Tibial artery (tissue), 4 donors: Measurements from ENCODE around the gene PPA1.

Experiments
- DNase-seq, 2 donors: peaks; one replicate each; pipeline ENCODE4 v3.0.0-alpha.2; 2019
- H3K27ac ChIP-seq, 2 donors: fragments of 200-600 bp; sonication (generic) in 1 of 2; 1 replicate in 1 of 2; 2 replicates in 1 of 2; pipeline ENCODE4 v1.5.1; 2018 to 2019; ENCODE audit warnings: mild to moderate bottlenecking in 1 of 2
- H3K27me3 ChIP-seq, 2 donors: fragments of 200-600 bp; sonication (generic) in 1 of 2; one replicate each; pipeline versions ENCODE4 v1.5.1 to v1.6.0; 2016 to 2019
- H3K36me3 ChIP-seq, 3 donors: fragments of 200-600 bp; sonication (generic) in 2 of 3; one replicate each; pipeline ENCODE4 v1.5.1; 2016 to 2019; ENCODE audit warnings: mild to moderate bottlenecking in 2 of 3
- H3K4me1 ChIP-seq, 4 donors: fragments of 200-600 bp; sonication (generic) in 2 of 4; 1 replicate in 3 of 4; 2 replicates in 1 of 4; pipeline ENCODE4 v1.5.1; 2016 to 2019
- H3K4me3 ChIP-seq, 2 donors: fragments of 200-600 bp; sonication (generic) in 1 of 2; 1 replicate in 1 of 2; 2 replicates in 1 of 2; pipeline ENCODE4 v1.5.1; 2018 to 2019; ENCODE audit warnings: mild to moderate bottlenecking in 2 of 2
- H3K9me3 ChIP-seq, 3 donors: fragments of 200-600 bp; sonication (generic) in 1 of 3; one replicate each; pipeline ENCODE4 v1.5.1; 2016 to 2019
- intact Hi-C: fragments of 100-400 bp; cut with DNase I; formaldehyde crosslinking; loops from one replicate; pipeline ENCODE4 v1.15.0; 2023; ENCODE audit warnings: low total_unique reads
- TF ChIP-seq, protein P1 (sequence below), 2 experiments: fragments of 200-600 bp in 1 of 2; fragments of 450-650 bp in 1 of 2; IDR thresholded peaks; one replicate each; pipeline ENCODE4 v1.5.1; 2017 to 2019; ENCODE audit warnings: antibody characterized with exemption in 2 of 2, mild to moderate bottlenecking in 1 of 2, moderate library complexity in 1 of 2

Gene PPA1

DNA sequence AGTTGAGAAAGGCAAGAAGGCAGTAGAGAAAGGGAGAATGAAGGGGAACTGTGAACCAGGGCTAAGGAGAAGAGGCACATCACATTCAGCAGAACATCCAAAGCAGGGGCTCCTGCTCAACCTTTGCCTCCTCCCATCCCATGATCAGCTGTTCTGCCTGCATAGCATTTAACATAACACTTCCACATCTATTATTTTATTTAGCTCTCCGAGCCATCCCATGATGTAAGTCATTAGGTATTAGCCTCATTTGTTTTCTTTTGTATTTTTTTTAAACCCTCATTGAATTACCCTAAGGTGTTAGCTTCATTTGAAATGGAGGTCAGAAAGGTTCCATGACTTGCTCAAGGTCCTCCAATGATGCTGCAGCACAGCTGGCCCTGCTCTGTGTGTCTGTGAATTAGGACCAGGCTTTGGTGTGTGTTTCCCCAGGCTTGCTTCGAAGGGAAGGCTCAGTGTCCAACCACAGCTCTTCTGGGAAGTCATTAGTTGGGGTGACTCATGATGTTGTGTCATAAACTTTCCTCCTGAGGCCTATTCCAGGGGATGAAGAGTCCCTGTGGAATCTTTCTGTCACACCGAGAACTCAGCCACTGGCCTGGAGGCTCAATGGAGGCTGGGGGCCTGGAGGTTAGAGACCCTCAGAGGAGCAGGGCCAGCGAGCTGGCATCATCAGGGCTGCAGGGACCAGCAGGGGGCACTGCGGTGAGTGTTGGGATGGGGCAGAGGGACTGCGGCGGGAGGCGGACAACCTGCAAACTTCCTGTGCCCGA lies 34.1 kb upstream of the PPA1 start:
- H3K36me3 ChIP-seq = no peaks in the 10 kb centered on the region
- peaks cover 0 to 3% (median 0%) of the 10 kb centered on the region in 4 donors for H3K4me1 ChIP-seq
- DNase-seq = peak in 1 of 2 donors; percentile 53
- intact Hi-C loops = no loop called here
- TF ChIP-seq, protein P1, sequence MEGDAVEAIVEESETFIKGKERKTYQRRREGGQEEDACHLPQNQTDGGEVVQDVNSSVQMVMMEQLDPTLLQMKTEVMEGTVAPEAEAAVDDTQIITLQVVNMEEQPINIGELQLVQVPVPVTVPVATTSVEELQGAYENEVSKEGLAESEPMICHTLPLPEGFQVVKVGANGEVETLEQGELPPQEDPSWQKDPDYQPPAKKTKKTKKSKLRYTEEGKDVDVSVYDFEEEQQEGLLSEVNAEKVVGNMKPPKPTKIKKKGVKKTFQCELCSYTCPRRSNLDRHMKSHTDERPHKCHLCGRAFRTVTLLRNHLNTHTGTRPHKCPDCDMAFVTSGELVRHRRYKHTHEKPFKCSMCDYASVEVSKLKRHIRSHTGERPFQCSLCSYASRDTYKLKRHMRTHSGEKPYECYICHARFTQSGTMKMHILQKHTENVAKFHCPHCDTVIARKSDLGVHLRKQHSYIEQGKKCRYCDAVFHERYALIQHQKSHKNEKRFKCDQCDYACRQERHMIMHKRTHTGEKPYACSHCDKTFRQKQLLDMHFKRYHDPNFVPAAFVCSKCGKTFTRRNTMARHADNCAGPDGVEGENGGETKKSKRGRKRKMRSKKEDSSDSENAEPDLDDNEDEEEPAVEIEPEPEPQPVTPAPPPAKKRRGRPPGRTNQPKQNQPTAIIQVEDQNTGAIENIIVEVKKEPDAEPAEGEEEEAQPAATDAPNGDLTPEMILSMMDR (IDR thresholded peaks at IDR 0.05) = no peak
- H3K4me3 ChIP-seq = no peak overlapping the region
- H3K9me3 ChIP-seq = no peaks in the 10 kb centered on the region
- H3K27me3 ChIP-seq = no peaks in the 10 kb centered on the region
- no peak overlapping the region for H3K27ac ChIP-seq

DNA sequence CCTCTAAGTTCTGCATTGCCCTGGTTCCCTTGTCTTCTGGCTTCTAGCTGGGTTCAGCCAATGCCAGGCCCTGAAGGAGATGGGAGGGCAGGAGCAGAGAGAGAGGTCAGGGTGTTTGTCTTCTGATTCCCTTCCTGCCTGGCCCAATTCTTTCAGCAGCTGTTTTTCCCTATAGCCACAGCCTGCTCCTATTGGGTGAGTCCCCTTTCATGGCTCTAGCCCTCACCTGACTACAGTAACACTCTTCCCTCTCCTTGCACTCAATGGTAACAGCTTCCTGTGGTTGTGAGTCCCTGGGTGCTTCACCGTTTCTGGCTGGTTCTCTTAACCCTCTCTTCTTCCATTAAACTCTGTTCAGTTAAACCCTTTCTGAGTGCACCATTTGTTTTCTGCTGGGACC lies 33.5 kb upstream of the PPA1 start:
- Histone ChIP-seq H3K36me3 (no peaks in the 10 kb centered on the region), H3K9me3 (no peaks in the 10 kb centered on the region), H3K27ac (no peak overlapping the region), H3K4me3 (no peak overlapping the region), H3K4me1 (peaks cover 0 to 3% (median 0%) of the 10 kb centered on the region in 4 donors), H3K27me3 (no peaks in the 10 kb centered on the region)
- TF ChIP-seq, protein P1 (IDR thresholded peaks at IDR 0.05) = no peak
- no peak for DNase-seq
- intact Hi-C loops = no loop called here

DNA sequence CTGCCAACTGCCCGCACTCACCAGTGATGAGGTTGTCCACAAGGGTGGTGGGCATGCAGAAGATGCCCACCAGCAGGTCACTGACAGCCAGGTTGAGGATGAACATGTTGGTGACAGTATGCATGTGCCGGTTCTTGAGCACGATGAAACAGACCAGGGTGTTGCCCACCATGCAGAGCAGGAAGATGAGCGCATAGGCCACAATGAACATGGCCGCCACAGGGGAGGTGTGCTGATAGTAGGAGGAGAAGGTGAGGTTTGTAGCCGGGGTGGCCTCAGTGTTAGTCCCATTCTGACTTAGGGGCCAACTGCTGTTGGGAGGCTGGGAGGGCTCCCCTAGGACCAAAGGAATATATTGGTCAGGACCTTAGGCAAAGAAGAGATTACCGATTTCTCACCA lies 32.8 kb upstream of the PPA1 start:
- Histone ChIP-seq H3K27me3 (peaks cover 0 to 1% of the 10 kb centered on the region in 2 donors), H3K4me1 (peaks cover 0 to 3% (median 0%) of the 10 kb centered on the region in 4 donors), H3K27ac (no peak overlapping the region), H3K4me3 (no peak overlapping the region), H3K36me3 (no peaks in the 10 kb centered on the region), H3K9me3 (no peaks in the 10 kb centered on the region)
- TF ChIP-seq, protein P1 (IDR thresholded peaks at IDR 0.05) = no peak
- no peak for DNase-seq
- intact Hi-C loops = no loop called here

DNA sequence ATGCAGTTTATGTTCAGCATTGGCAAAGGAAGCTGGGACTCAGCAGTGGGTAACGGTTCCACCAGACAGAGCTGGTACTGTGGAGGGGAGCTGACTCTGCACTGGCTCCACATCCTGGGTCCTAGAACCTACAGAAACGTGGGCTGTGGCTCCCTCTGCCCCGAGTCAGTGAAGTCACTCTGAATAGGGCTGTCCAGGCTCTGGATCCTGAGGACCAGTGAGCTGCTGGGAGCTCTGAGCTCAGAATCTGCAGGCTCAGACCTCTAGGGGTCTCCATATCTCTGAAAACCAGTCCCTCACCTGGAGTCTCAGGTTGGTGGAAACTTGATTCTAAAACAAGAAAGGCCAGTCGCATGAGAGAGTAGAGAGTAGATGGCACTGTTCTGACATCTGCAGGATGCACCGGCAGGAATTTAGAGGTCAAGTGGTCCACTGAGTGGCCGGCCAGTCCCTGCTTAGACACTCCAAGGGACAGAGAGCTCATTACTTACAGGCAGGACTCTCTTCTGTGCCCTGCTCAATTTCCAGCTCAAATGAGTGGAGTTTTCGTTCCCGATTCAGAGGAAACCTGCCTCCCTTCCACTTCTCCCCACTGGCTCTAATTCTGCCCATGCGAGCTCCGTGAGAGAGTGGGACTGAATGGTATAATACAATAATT lies 31.9 kb upstream of the PPA1 start:
- Histone ChIP-seq H3K4me3 (no peak overlapping the region), H3K9me3 (no peaks in the 10 kb centered on the region), H3K27ac (no peak overlapping the region), H3K27me3 (peaks cover 0 to 9% of the 10 kb centered on the region in 2 donors), H3K36me3 (no peaks in the 10 kb centered on the region), H3K4me1 (peaks cover 0 to 3% (median 0%) of the 10 kb centered on the region in 4 donors)
- TF ChIP-seq, protein P1 (IDR thresholded peaks at IDR 0.05) = no peak
- DNase-seq = no peak
- intact Hi-C loops = no loop called here

DNA sequence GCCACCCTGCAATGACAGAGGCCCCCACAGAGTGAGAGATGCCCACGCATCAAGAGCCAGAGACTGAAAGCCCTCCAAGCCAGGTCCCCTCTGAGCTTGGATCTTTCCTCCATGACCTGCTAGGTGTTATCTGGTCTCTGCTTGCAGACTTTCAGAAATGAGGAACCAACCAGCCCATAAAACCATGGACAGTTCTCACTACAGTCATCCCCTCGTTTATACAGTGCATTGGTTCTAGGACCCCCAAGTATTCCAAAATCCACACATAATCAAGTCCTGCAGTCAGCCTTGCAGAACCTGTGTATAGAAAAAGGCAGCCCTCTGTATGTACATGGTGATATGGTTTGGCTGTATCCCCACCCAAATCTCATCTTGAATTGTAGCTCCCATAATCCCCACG lies 27.5 kb upstream of the PPA1 start:
- Histone ChIP-seq H3K9me3 (no peaks in the 10 kb centered on the region), H3K4me1 (peaks cover 0 to 1% (median 0%) of the 10 kb centered on the region in 4 donors), H3K4me3 (no peak overlapping the region), H3K27me3 (peaks cover 0 to 24% of the 10 kb centered on the region in 2 donors), H3K27ac (no peak overlapping the region), H3K36me3 (no peaks in the 10 kb centered on the region)
- DNase-seq = no peak
- intact Hi-C loops = no loop called here
- TF ChIP-seq, protein P1 (IDR thresholded peaks at IDR 0.05) = no peak
